Adrenal gland (tissue), 12 donors: ENCODE results near the gene PRXL2A. TPM values are rescaled to one million over a fixed set of nuclear protein-coding genes. Genes with fewer than 3 reads are reported as not detected.

ENCODE experiments used
- DNase-seq, 7 donors: peaks; one replicate each; pipeline ENCODE4 v3.0.0-alpha.2; 2019 to 2020
- H3K27ac ChIP-seq, 5 donors: fragments of 200-600 bp; sonication (generic) in 4 of 5; 1 replicate in 3 of 5; 2 replicates in 2 of 5; pipeline versions ENCODE4 v1.5.1 to v1.8.0; 2016 to 2020; ENCODE audit warnings: mild to moderate bottlenecking in 1 of 5
- H3K27me3 ChIP-seq: fragments of 200-600 bp; 2 replicates; pipeline ENCODE4 v1.8.0; 2021
- H3K36me3 ChIP-seq, 2 donors: fragments of 200-600 bp; replicated peaks in 1 of 2; 1 replicate in 1 of 2; 2 replicates in 1 of 2; pipeline versions ENCODE4 v1.5.1 to v1.8.0; 2018 to 2022
- H3K4me1 ChIP-seq, 2 donors: fragments of 200-600 bp; replicated peaks in 1 of 2; 1 replicate in 1 of 2; 2 replicates in 1 of 2; pipeline versions ENCODE4 v1.5.1 to v1.8.0; 2018 to 2021
- H3K4me3 ChIP-seq, 4 donors: fragments of 200-600 bp; sonication (generic) in 3 of 4; one replicate each; pipeline ENCODE4 v1.5.1; 2016 to 2018
- H3K9me3 ChIP-seq, 3 donors: fragments of 200-600 bp; sonication (generic) in 1 of 3; replicated peaks in 1 of 3; 1 replicate in 2 of 3; 2 replicates in 1 of 3; pipeline versions ENCODE4 v1.5.1 to v1.8.0; 2016 to 2021
- POLR2A ChIP-seq, 2 donors: fragments of 450-650 bp; IDR thresholded peaks; one replicate each; pipeline ENCODE4 v1.6.1; 2017; ENCODE audit warnings: antibody characterized with exemption in 2 of 2, mild to moderate bottlenecking in 2 of 2, moderate library complexity in 1 of 2
- WGBS, 4 donors: extraction: QIAGEN DNeasy Blood & Tissue Kit in 2 of 4; methylation state at CpG; one replicate each; pipeline versions ENCODE4 v1.1.5 to v1.1.7; 2013 to 2017; 5-methylcytosine and 5-hydroxymethylcytosine counted together
- intact Hi-C, 2 donors: fragments of 100-400 bp; cut with DNase I; formaldehyde crosslinking; loops; one replicate each; pipeline versions ENCODE4 v1.14.1 to v1.15.0; 2022 to 2023
- polyA plus RNA-seq, 3 donors: library from polyadenylated mRNA; stranded (reverse); fragments of 200-250 nt in 2 of 3; fragments of 350-450 nt in 1 of 3; fragmentation: Illumina TruSeq in 1 of 3; extraction: RNeasy Lipid Tissue Mini Kit (QIAGEN cat#74804) in 1 of 3; gene quantifications; one replicate each; pipeline ENCODE4 v1.2.3, GENCODE V29; 2013 to 2014
- total RNA-seq, 9 donors: library from RNA; depleted of rRNA in 4 of 9; stranded (reverse); fragments of >200 nt in 4 of 9; fragments of 120-200 nt in 1 of 9; fragmentation: NEBNext Ultra II Directional in 1 of 9; extraction: Animal tissue kit (Norgen Biotek cat#: 25700) in 1 of 9; gene quantifications; one replicate each; pipeline versions ENCODE4 v1.1.0 to v1.2.4, GENCODE V29; 2013 to 2023
- TF ChIP-seq, protein P1 (sequence below), 6 experiments: fragments of 450-650 bp in 4 of 6; fragments of 200-600 bp in 2 of 6; sonication (generic) in 1 of 6; IDR thresholded peaks; 1 replicate in 5 of 6; 2 replicates in 1 of 6; pipeline versions ENCODE4 v1.5.1 to v1.8.0; 2016 to 2021; ENCODE audit warnings: antibody characterized with exemption in 6 of 6, mild to moderate bottlenecking in 2 of 6, moderate library complexity in 1 of 6
- donor health status: healthy with polysubstance abuse.
- donor health status: Bipolar disorder and iron deficiency.
- donor health status: DM: yes; HTN: yes; CAD: no.
- donor health status: DM: no; HTN: no; CAD: no.
- donor health status: DM: no; HTN: no; CAD: no.
- donor health status: DM: yes; HTN: yes; CAD: no.

Gene PRXL2A
- total and polyA plus RNA-seq, 12 donors, result 12.7 to 140 (median 29.9) TPM

DNA sequence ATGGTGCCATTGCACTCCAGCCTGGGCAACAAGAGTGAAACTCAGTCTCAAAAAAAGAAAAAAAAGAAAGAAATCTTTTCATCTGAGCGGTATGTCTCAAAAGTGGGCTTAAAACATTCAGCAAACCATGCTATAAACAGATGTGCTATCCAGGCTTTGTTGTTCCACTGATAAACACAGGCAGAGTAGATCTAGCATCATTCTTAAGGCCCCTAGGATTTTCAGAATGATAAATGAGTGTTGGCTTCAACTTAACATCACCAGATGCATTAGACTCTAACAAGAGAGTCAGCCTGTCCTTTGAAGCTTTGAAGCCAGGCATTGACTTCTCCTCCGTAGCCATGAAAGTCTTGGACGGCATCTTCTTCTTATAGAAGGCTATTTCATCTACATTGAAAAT, 28.6 kb upstream of the PRXL2A start:
- Histone ChIP-seq H3K36me3 (no peaks in the 10 kb centered on the region), H3K4me1 (peaks cover 0 to 6% of the 10 kb centered on the region in 2 donors), H3K9me3 (no peaks in the 10 kb centered on the region), H3K27me3 (no peaks in the 10 kb centered on the region), H3K4me3 (no peak overlapping the region), H3K27ac (no peak overlapping the region)
- no peak for DNase-seq
- TF ChIP-seq, protein P1, sequence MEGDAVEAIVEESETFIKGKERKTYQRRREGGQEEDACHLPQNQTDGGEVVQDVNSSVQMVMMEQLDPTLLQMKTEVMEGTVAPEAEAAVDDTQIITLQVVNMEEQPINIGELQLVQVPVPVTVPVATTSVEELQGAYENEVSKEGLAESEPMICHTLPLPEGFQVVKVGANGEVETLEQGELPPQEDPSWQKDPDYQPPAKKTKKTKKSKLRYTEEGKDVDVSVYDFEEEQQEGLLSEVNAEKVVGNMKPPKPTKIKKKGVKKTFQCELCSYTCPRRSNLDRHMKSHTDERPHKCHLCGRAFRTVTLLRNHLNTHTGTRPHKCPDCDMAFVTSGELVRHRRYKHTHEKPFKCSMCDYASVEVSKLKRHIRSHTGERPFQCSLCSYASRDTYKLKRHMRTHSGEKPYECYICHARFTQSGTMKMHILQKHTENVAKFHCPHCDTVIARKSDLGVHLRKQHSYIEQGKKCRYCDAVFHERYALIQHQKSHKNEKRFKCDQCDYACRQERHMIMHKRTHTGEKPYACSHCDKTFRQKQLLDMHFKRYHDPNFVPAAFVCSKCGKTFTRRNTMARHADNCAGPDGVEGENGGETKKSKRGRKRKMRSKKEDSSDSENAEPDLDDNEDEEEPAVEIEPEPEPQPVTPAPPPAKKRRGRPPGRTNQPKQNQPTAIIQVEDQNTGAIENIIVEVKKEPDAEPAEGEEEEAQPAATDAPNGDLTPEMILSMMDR (IDR thresholded peaks at IDR 0.05), result no peak
- no peak for TF ChIP-seq POLR2A (IDR thresholded peaks at IDR 0.05)
- 25 to 75% (median 58%) methylated on average over 3 of the region's 3 CpGs for WGBS, 4 donors
- intact Hi-C loops, result loop anchor here (5.0 to 10.0 kb wide), 2 partner anchors 63 to 125 kb away; no protein-coding TSS in a partner anchor

DNA sequence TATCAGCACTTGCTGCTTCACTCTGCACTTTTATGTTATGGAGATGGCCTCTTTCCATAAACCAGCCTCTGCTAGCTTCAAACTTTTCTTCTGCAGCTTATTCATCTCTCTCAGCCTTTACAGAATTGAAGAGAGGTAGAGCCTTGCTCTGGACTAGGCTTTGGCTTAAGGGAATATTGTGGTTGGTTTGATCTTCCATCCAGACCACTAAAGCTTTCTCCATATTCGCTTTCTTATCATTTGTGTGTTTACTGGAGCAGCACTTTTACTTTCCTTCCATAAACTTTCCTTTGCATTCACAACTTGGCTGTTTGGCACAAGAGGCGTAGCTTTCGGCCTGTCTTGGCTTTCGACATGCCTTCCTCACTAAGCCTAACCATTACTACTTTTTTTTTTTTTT, 28.2 kb upstream of the PRXL2A start:
- intact Hi-C loops, result loop anchor here (5.0 to 10.0 kb wide), 2 partner anchors 62 to 125 kb away; no protein-coding TSS in a partner anchor
- TF ChIP-seq, protein P1 (IDR thresholded peaks at IDR 0.05), result no peak
- no peak for TF ChIP-seq POLR2A (IDR thresholded peaks at IDR 0.05)
- Histone ChIP-seq H3K4me3 (no peak overlapping the region), H3K4me1 (peaks cover 0 to 6% of the 10 kb centered on the region in 2 donors), H3K27me3 (no peaks in the 10 kb centered on the region), H3K36me3 (no peaks in the 10 kb centered on the region), H3K27ac (no peak overlapping the region), H3K9me3 (no peaks in the 10 kb centered on the region)
- 87 to 97% (median 88%) methylated on average over 4 of the region's 4 CpGs for WGBS, 4 donors
- DNase-seq, result no peak

- Histone ChIP-seq H3K9me3 (no peaks in the 10 kb centered on the region), H3K4me1 (peaks cover 0 to 6% of the 10 kb centered on the region in 2 donors), H3K4me3 (no peak overlapping the region), H3K27ac (no peak overlapping the region), H3K27me3 (no peaks in the 10 kb centered on the region), H3K36me3 (no peaks in the 10 kb centered on the region)
- peak in 6 of 7 donors; percentile 25 to 73 (median 46) for DNase-seq
- 7 to 14% (median 11%) methylated on average over 4 of the region's 4 CpGs for WGBS, 4 donors
- TF ChIP-seq, protein P1 (IDR thresholded peaks at IDR 0.05), result peak; percentile 33 to 77 (median 63)
- TF ChIP-seq POLR2A (IDR thresholded peaks at IDR 0.05), result no peak
- intact Hi-C loops, result loop anchor here (5.0 to 10.0 kb wide), 2 partner anchors 59 to 122 kb away; no protein-coding TSS in a partner anchor
These were observed 25.4 kb upstream of the PRXL2A start for GRCh38 chr10:80382989-80383388.

GRCh38 chr10:80390740-80391139, 17.6 kb upstream of the PRXL2A start:
- intact Hi-C loops, result no loop called here
- no peak for TF ChIP-seq POLR2A (IDR thresholded peaks at IDR 0.05)
- TF ChIP-seq, protein P1 (IDR thresholded peaks at IDR 0.05), result no peak
- no peaks in the 10 kb centered on the region for H3K9me3 ChIP-seq
- peaks cover 5 to 8% of the 10 kb centered on the region in 2 donors for H3K4me1 ChIP-seq
- no peaks in the 10 kb centered on the region for H3K36me3 ChIP-seq
- DNase-seq, result no peak
- H3K4me3 ChIP-seq, result no peak overlapping the region
- WGBS, 4 donors, result 77 to 86% (median 81%) methylated on average over 8 to 9 of the region's 9 CpGs
- no peak overlapping the region for H3K27ac ChIP-seq
- H3K27me3 ChIP-seq, result no peaks in the 10 kb centered on the region
